H9 (cell line): Measurements from ENCODE around the gene TFCP2. TPM values are rescaled to one million over a fixed set of nuclear protein-coding genes. Genes with fewer than 3 reads are reported as not detected.

Experiments used
- DNase-seq: peaks from one replicate; pipeline ENCODE4 v3.0.0-alpha.2; 2017
- H2AFZ ChIP-seq: one replicate; pipeline ENCODE4 v1.6.1; 2013; ENCODE audit warnings: mild to moderate bottlenecking, low read length, control low read depth, moderate library complexity
- H2AK5ac ChIP-seq: 2 replicates; pipeline ENCODE4 v1.6.1; 2013; ENCODE audit warnings: low read length, control low read depth, mixed read lengths; ENCODE audit not compliant: insufficient read length
- H2BK120ac ChIP-seq: one replicate; pipeline ENCODE4 v1.6.1; 2013; ENCODE audit warnings: low read depth, mild to moderate bottlenecking, low read length, control low read depth, inconsistent platforms; ENCODE audit not compliant: poor library complexity, severe bottlenecking
- H2BK12ac ChIP-seq: 2 replicates; pipeline ENCODE4 v1.6.1; 2013; ENCODE audit warnings: low read length, control low read depth, mixed read lengths, low read depth; ENCODE audit not compliant: insufficient read length
- H2BK15ac ChIP-seq: 2 replicates; pipeline ENCODE4 v1.6.1; 2013; ENCODE audit warnings: low read depth, low read length, control low read depth
- H2BK20ac ChIP-seq: one replicate; pipeline ENCODE4 v1.6.1; 2013; ENCODE audit warnings: low read depth, mild to moderate bottlenecking, low read length, control low read depth, inconsistent platforms; ENCODE audit not compliant: poor library complexity, severe bottlenecking
- H2BK5ac ChIP-seq: 2 replicates; pipeline ENCODE4 v1.6.1; 2013; ENCODE audit warnings: low read length, control low read depth, mixed read lengths; ENCODE audit not compliant: insufficient read length
- H3K14ac ChIP-seq: 2 replicates; pipeline ENCODE4 v1.6.1; 2013; ENCODE audit warnings: low read length, control low read depth; ENCODE audit not compliant: insufficient read depth
- H3K18ac ChIP-seq: 2 replicates; pipeline ENCODE4 v1.6.1; 2013; ENCODE audit warnings: low read depth, mild to moderate bottlenecking, mixed read lengths, low read length, control low read depth; ENCODE audit not compliant: insufficient read length
- H3K23ac ChIP-seq: 2 replicates; pipeline ENCODE4 v1.6.1; 2013; ENCODE audit warnings: low read length, control low read depth, mixed read lengths, low read depth; ENCODE audit not compliant: insufficient read length
- H3K23me2 ChIP-seq: 2 replicates; pipeline ENCODE4 v1.6.1; 2013; ENCODE audit warnings: low read depth, mild to moderate bottlenecking, mixed read lengths, low read length, control low read depth; ENCODE audit not compliant: insufficient read length, poor library complexity, severe bottlenecking
- H3K27ac ChIP-seq: 2 replicates; pipeline ENCODE4 v1.5.1; 2013; ENCODE audit warnings: low read length, control low read depth, mixed read lengths, low read depth; ENCODE audit not compliant: insufficient read length
- H3K27me3 ChIP-seq: 2 replicates; pipeline ENCODE4 v1.6.1; 2013; ENCODE audit warnings: low read length, control low read depth, inconsistent platforms; ENCODE audit not compliant: insufficient read depth
- H3K4ac ChIP-seq: 2 replicates; pipeline ENCODE4 v1.6.1; 2013; ENCODE audit warnings: low read depth, mild to moderate bottlenecking, control low read depth, inconsistent platforms, low read length, moderate library complexity
- H3K4me1 ChIP-seq: 2 replicates; pipeline ENCODE4 v1.6.1; 2013; ENCODE audit warnings: low read length, control low read depth, inconsistent platforms; ENCODE audit not compliant: insufficient read depth
- H3K4me2 ChIP-seq: 2 replicates; pipeline ENCODE4 v1.6.1; 2013; ENCODE audit warnings: low read length, control low read depth, mixed read lengths; ENCODE audit not compliant: insufficient read length, insufficient read depth
- H3K56ac ChIP-seq: 2 replicates; pipeline ENCODE4 v1.6.1; 2013; ENCODE audit warnings: low read depth, mild to moderate bottlenecking, mixed read lengths, low read length, control low read depth; ENCODE audit not compliant: insufficient read length
- H3K79me1 ChIP-seq: 2 replicates; pipeline ENCODE4 v1.6.1; 2013; ENCODE audit warnings: low read depth, mild to moderate bottlenecking, moderate library complexity, low read length, control low read depth, inconsistent platforms; ENCODE audit not compliant: insufficient read depth, poor library complexity, severe bottlenecking
- H3K79me2 ChIP-seq: 2 replicates; pipeline ENCODE4 v1.6.1; 2013; ENCODE audit warnings: low read length, control low read depth, inconsistent platforms; ENCODE audit not compliant: insufficient read depth
- H3K9ac ChIP-seq: 2 replicates; pipeline ENCODE4 v1.6.1; 2013; ENCODE audit warnings: low read length, control low read depth, mixed read lengths; ENCODE audit not compliant: insufficient read length; ENCODE audit errors: extremely low read depth
- H3K9me3 ChIP-seq: one replicate; pipeline ENCODE4 v1.6.1; 2013; ENCODE audit warnings: low read depth, low read length, inconsistent platforms; ENCODE audit not compliant: control insufficient read depth
- H3T11ph ChIP-seq: one replicate; pipeline ENCODE4 v1.6.1; 2013; ENCODE audit warnings: mild to moderate bottlenecking, low read length, control low read depth, inconsistent platforms
- H4K20me1 ChIP-seq: one replicate; pipeline ENCODE4 v1.6.1; 2013; ENCODE audit not compliant: control insufficient read depth, insufficient read length, insufficient read depth
- H4K5ac ChIP-seq: 2 replicates; pipeline ENCODE4 v1.6.1; 2013; ENCODE audit warnings: low read depth, mild to moderate bottlenecking, mixed read lengths, low read length, control low read depth; ENCODE audit not compliant: insufficient read length
- H4K8ac ChIP-seq: replicated peaks from 2 replicates; pipeline ENCODE4 v1.6.1; 2013; ENCODE audit warnings: low read length, control low read depth, mixed read lengths, low read depth; ENCODE audit not compliant: insufficient read length
- H4K91ac ChIP-seq: 2 replicates; pipeline ENCODE4 v1.6.1; 2013; ENCODE audit warnings: low read depth, mild to moderate bottlenecking, moderate library complexity, mixed read lengths, low read length, control low read depth; ENCODE audit not compliant: insufficient read length
- H3K27ac Mint-ChIP-seq, 3 experiments: 2 replicates in 2 of 3; 3 replicates in 1 of 3; pipeline ENCODE4 v1.8.0; 2020 to 2021; ENCODE audit warnings: mixed read lengths in 3 of 3, mild to moderate bottlenecking in 1 of 3, moderate library complexity in 1 of 3
- H3K27me3 Mint-ChIP-seq: 2 replicates; pipeline ENCODE4 v1.8.0; 2021; ENCODE audit warnings: low read depth, mild to moderate bottlenecking, moderate library complexity, mixed read lengths
- H3K36me3 Mint-ChIP-seq, 3 experiments: 2 replicates in 2 of 3; 3 replicates in 1 of 3; pipeline ENCODE4 v1.8.0; 2020 to 2021; ENCODE audit warnings: low read depth in 3 of 3, mixed read lengths in 3 of 3; ENCODE audit not compliant: insufficient read depth in 1 of 3
- H3K4me1 Mint-ChIP-seq, 2 experiments: 2 replicates each; pipeline ENCODE4 v1.8.0; 2020; ENCODE audit warnings: mixed read lengths in 2 of 2
- H3K4me3 Mint-ChIP-seq, 2 experiments: 2 replicates in 1 of 2; 3 replicates in 1 of 2; pipeline ENCODE4 v1.8.0; 2020 to 2021; ENCODE audit warnings: mild to moderate bottlenecking in 2 of 2, mixed read lengths in 2 of 2, moderate library complexity in 1 of 2
- H3K9me3 Mint-ChIP-seq, 2 experiments: 2 replicates in 1 of 2; 3 replicates in 1 of 2; pipeline ENCODE4 v1.8.0; 2020; ENCODE audit warnings: mild to moderate bottlenecking in 2 of 2, mixed read lengths in 2 of 2, moderate library complexity in 1 of 2
- WGBS: extraction: QIAGEN DNeasy Blood & Tissue Kit; methylation state at CpG from one replicate; pipeline ENCODE4 v1.1.7; 2013; ENCODE audit warnings: missing lambda C conversion rate, low lambda C conversion rate, mixed read lengths; ENCODE audit not compliant: insufficient read length; ENCODE audit errors: extremely low coverage; 5-methylcytosine and 5-hydroxymethylcytosine counted together
- total RNA-seq: library from RNA; stranded (reverse); gene quantifications from 2 replicates; pipeline ENCODE4 v1.2.1, GENCODE V29; 2021
- TF ChIP-seq, protein P1 (sequence below): fragments of 200-600 bp; sonication (generic); conservative IDR thresholded peaks from 3 replicates; pipeline ENCODE4 v1.8.0; 2021; ENCODE audit warnings: antibody characterized with exemption, mild to moderate bottlenecking

Gene TFCP2
- total RNA-seq, 1 experiment from 2014 or later, result 27.1 TPM

DNA sequence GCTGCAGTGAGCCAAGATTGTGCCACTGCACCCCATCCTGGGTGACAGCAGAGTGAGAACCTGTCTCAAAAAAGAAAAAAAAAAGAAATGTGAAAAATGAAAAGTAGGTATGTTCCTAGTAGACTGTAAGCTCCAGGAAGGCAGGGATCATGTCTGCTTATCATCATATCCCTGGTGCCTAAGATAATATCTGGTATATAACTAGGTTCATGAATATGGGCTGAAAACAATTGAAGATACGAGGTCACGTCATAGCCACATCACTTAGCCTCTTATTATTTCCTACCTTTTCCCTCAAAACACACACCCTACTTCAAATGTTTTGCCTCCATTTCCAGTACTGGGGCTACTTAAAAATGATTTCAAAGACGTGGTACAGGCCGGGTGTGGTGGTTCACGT is 42.0 kb upstream of the TFCP2 start:
- Histone ChIP-seq H3K14ac (no peak overlapping the region), H2BK120ac (no peak overlapping the region), H4K20me1 (no peaks in the 10 kb centered on the region), H2BK5ac (no peak overlapping the region), H2BK20ac (no peak overlapping the region), H2BK15ac (no peak overlapping the region), H3K23me2 (peaks cover 15% of the 10 kb centered on the region), H3K4ac (no peak overlapping the region), H3K56ac (no peak overlapping the region), H3K9ac (no peak overlapping the region), H3K79me2 (no peaks in the 10 kb centered on the region), H3K18ac (no peak overlapping the region), H2AFZ (no peak overlapping the region), H3T11ph (no peak overlapping the region), H4K5ac (no peak overlapping the region), H3K4me2 (no peak overlapping the region), H3K4me1 (no peaks in the 10 kb centered on the region; the same call in 1 of the 2 replicates), H4K91ac (no peak overlapping the region), H2AK5ac (no peak overlapping the region), H2BK12ac (no peak overlapping the region), H4K8ac (no peak overlapping the region), H3K27me3 (no peaks in the 10 kb centered on the region), H3K79me1 (no peaks in the 10 kb centered on the region), H3K23ac (no peak overlapping the region), H3K9me3 (no peaks in the 10 kb centered on the region), H3K27ac (no peak overlapping the region)
- TF ChIP-seq, protein P1, sequence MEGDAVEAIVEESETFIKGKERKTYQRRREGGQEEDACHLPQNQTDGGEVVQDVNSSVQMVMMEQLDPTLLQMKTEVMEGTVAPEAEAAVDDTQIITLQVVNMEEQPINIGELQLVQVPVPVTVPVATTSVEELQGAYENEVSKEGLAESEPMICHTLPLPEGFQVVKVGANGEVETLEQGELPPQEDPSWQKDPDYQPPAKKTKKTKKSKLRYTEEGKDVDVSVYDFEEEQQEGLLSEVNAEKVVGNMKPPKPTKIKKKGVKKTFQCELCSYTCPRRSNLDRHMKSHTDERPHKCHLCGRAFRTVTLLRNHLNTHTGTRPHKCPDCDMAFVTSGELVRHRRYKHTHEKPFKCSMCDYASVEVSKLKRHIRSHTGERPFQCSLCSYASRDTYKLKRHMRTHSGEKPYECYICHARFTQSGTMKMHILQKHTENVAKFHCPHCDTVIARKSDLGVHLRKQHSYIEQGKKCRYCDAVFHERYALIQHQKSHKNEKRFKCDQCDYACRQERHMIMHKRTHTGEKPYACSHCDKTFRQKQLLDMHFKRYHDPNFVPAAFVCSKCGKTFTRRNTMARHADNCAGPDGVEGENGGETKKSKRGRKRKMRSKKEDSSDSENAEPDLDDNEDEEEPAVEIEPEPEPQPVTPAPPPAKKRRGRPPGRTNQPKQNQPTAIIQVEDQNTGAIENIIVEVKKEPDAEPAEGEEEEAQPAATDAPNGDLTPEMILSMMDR, result no peak
- H3K36me3 Mint-ChIP-seq, result peaks cover 0 to 13% (median 5%) of the 10 kb centered on the region in 3 experiments; a peak in 4 of 7 replicates
- no peaks in the 10 kb centered on the region for H3K27me3 Mint-ChIP-seq
- no peaks in the 10 kb centered on the region for H3K9me3 Mint-ChIP-seq
- no peak overlapping the region for H3K27ac Mint-ChIP-seq
- H3K4me1 Mint-ChIP-seq, result peaks cover 18% of the 10 kb centered on the region in 2 experiments
- WGBS, result no CpG with 5 or more reads among the region's 5 CpGs
- no peak overlapping the region for H3K4me3 Mint-ChIP-seq
- DNase-seq, result no peak
